ENCODE results near the gene PAM16. TPM values are rescaled to one million over a fixed set of nuclear protein-coding genes. Genes with fewer than 3 reads are reported as not detected.
"Not testable (repeated sequence)": the region's sequence is repeated elsewhere in the genome, so short reads cannot be mapped to it uniquely, and the experiment has no call there.

PAM16 gene
- total and polyA plus RNA-seq, 4 donors = 18.3 to 55.3 (median 38.4) TPM

DNA sequence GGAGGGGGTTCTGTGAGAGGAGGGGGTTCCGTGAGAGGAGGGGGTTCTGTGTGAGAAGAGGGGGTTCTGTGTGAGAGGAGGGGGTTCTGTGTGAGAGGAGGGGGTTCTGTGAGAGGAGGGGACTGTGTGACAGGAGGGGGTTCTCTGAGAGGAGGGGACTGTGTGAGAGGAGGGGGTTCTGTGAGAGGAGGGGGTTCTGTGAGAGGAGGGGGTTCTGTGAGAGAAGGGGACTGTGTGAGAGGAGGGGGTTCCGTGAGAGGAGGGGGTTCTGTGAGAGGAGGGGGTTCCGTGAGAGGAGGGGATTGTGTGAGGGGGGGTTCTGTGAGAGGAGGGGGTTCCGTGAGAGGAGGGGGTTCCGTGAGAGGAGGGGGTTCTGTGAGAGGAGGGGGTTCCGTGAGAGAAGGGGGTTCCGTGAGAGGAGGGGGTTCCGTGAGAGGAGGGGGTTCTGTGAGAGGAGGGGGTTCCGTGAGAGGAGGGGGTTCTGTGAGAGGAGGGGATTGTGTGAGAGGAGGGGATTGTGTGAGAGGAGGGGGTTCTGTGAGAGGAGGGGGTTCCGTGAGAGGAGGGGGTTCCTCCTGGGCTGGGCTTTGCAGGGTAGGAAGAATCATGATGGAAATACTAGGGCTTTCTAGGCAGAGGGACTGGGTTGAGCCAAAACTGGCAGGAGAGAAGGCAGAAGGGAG lies 6.7 kb downstream of the PAM16 start:
- not testable (repeated sequence) for H3K9me3 ChIP-seq (ENCODE audit: control insufficient read depth, insufficient read depth, low read length); DNase-seq (ENCODE audit: low read depth in 4 of 6, low spot score in 6 of 6); H3K4me3 ChIP-seq (ENCODE audit: low read depth, low read length); H3K27me3 ChIP-seq (ENCODE audit: control insufficient read depth, insufficient read depth, low read length)
- 61% methylated on average over 4 of the region's 10 CpGs for WGBS (ENCODE audit: insufficient coverage)
- Histone ChIP-seq H3K27ac (ENCODE audit: low read depth, low read length) (peak overlapping the region; percentile 40), H3K36me3 (ENCODE audit: control insufficient read depth, insufficient read depth, low read length) (peaks cover 45% of the 10 kb centered on the region), H3K4me1 (ENCODE audit: control insufficient read depth, insufficient read depth, low read length) (peaks cover 35% of the 10 kb centered on the region)

DNA sequence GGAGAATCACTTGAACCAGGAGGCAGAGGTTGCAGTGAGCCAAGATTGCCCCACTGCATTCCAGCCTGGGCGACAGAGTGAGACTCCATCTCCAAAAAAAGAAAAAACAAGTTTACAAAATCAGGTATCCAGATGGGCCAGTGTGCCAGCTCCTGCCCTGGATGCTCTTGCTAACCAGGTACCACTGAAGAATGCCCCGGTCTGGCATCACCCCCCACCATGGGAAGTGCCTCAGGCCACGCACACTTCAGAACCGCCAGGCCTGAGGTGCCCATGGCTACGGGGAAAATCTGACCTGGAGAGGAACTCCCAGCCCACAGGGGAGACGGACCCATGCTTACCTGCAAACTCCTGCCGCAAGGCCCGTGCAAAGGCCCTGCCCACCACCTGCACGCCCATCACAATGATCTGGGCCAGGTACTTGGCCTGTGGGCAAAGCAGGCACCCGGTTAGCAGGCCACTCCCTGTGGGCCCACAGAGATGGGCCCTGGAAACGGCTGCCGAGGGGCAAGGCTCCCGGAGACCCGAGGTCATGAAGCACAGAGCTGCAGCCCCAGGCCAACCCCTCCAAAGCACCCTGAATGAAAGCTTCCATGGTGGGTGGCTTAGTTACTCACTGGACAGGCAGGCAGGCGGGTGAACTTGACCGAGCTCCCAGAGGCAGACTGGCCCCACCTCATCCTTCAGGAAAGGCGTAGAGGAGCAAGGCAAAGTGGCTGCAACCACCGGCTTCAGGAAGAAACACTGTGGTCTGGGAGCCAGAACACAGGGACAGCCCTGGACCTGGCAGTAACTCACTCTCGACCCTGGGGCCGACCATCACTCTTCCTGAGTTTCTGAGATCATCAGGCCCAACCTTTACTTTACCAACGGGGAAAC lies 8.0 kb downstream of the PAM16 start:
- 90% methylated on average over 21 of the region's 21 CpGs for WGBS (ENCODE audit: insufficient coverage)
- Histone ChIP-seq H3K4me3 (ENCODE audit: low read depth, low read length) (no peak overlapping the region), H3K9me3 (ENCODE audit: control insufficient read depth, insufficient read depth, low read length) (peaks cover 1% of the 10 kb centered on the region), H3K27me3 (ENCODE audit: control insufficient read depth, insufficient read depth, low read length) (no peaks in the 10 kb centered on the region), H3K27ac (ENCODE audit: low read depth, low read length) (no peak overlapping the region), H3K36me3 (ENCODE audit: control insufficient read depth, insufficient read depth, low read length) (peaks cover 53% of the 10 kb centered on the region), H3K4me1 (ENCODE audit: control insufficient read depth, insufficient read depth, low read length) (peaks cover 43% of the 10 kb centered on the region)
- no peak for DNase-seq (ENCODE audit: low read depth in 4 of 6, low spot score in 6 of 6)

DNA sequence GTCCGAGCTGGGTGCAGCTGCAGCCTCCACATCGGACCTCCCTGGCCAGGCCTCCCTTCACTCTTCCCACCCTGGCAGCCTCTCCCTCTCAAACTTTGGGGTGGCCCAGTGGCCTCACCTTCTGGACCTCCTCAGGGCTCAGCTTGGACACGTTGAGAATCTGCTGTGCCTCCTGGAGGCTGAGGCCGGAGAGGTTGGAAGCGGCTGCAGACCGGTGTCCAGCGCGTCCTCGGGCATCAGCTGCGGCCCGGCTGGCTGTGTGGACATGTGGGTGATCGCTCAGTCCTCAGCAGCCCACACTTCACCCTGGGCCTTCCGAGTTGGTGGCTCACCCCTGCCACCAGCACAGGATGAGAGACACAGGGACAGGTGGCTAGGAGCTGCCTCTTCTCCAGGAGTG lies 9.9 kb downstream of the PAM16 start:
- Histone ChIP-seq H3K9me3 (ENCODE audit: control insufficient read depth, insufficient read depth, low read length) (peaks cover 1% of the 10 kb centered on the region), H3K27me3 (ENCODE audit: control insufficient read depth, insufficient read depth, low read length) (no peaks in the 10 kb centered on the region), H3K4me1 (ENCODE audit: control insufficient read depth, insufficient read depth, low read length) (peaks cover 43% of the 10 kb centered on the region), H3K27ac (ENCODE audit: low read depth, low read length) (no peak overlapping the region), H3K36me3 (ENCODE audit: control insufficient read depth, insufficient read depth, low read length) (peaks cover 63% of the 10 kb centered on the region), H3K4me3 (ENCODE audit: low read depth, low read length) (no peak overlapping the region)
- DNase-seq (ENCODE audit: low read depth in 4 of 6, low spot score in 6 of 6) = no peak
- 96% methylated on average over 10 of the region's 13 CpGs for WGBS (ENCODE audit: insufficient coverage)

DNA sequence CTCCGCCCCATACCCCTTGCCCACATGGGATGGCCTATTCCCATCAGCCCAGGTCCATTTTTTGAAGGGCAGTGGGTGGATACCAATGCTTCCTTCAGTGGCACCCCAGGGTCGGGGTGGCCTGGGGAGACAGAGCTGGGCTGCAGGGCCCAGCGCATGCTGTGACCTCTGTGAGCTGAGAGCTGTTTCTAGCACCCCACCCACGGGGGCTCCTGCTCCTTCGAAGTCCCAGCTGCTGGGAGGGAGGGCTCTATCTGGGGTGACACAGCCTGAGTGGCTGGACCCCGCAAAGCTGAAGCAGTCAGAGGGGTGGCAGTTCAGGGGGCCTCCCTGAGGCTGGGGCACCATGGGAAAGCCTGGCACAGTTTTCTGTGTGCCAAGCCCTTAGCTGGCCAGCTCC lies 10.7 kb downstream of the PAM16 start:
- no peak overlapping the region for H3K4me3 ChIP-seq (ENCODE audit: low read depth, low read length)
- 88% methylated on average over 6 of the region's 6 CpGs for WGBS (ENCODE audit: insufficient coverage)
- peaks cover 37% of the 10 kb centered on the region for H3K4me1 ChIP-seq (ENCODE audit: control insufficient read depth, insufficient read depth, low read length)
- peaks cover 1% of the 10 kb centered on the region for H3K9me3 ChIP-seq (ENCODE audit: control insufficient read depth, insufficient read depth, low read length)
- no peak overlapping the region for H3K27ac ChIP-seq (ENCODE audit: low read depth, low read length)
- H3K27me3 ChIP-seq (ENCODE audit: control insufficient read depth, insufficient read depth, low read length) = no peaks in the 10 kb centered on the region
- no peak for DNase-seq (ENCODE audit: low read depth in 4 of 6, low spot score in 6 of 6)
- H3K36me3 ChIP-seq (ENCODE audit: control insufficient read depth, insufficient read depth, low read length) = peaks cover 69% of the 10 kb centered on the region

DNA sequence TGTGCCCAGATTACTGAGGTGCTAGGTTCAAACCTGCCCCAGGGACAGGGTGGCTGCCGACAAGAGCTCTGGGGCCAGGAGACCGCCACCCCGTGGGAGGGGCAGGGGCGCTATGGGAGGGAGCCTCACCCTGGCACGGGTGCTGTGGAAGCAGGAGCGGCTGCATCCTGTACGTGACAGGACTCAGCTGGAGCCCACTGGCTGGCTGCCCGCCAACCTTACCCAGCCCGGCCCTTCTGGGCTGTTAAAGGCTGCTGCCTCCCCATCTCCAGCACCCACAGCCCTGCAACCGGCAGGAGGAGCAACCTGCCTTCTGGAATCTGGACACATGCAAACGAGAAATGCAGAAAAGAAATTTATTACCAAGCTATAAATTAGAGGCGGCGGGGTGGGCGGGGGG lies 11.2 kb downstream of the PAM16 start:
- DNase-seq (ENCODE audit: low read depth in 4 of 6, low spot score in 6 of 6) = peak in 2 of 6 donors; percentile 79 to 83
- Histone ChIP-seq H3K36me3 (ENCODE audit: control insufficient read depth, insufficient read depth, low read length) (peaks cover 71% of the 10 kb centered on the region), H3K27me3 (ENCODE audit: control insufficient read depth, insufficient read depth, low read length) (no peaks in the 10 kb centered on the region), H3K9me3 (ENCODE audit: control insufficient read depth, insufficient read depth, low read length) (peaks cover 1% of the 10 kb centered on the region), H3K27ac (ENCODE audit: low read depth, low read length) (peak overlapping the region; percentile 25), H3K4me3 (ENCODE audit: low read depth, low read length) (no peak overlapping the region), H3K4me1 (ENCODE audit: control insufficient read depth, insufficient read depth, low read length) (peaks cover 32% of the 10 kb centered on the region)
- WGBS (ENCODE audit: insufficient coverage) = 30% methylated on average over 12 of the region's 14 CpGs

DNA sequence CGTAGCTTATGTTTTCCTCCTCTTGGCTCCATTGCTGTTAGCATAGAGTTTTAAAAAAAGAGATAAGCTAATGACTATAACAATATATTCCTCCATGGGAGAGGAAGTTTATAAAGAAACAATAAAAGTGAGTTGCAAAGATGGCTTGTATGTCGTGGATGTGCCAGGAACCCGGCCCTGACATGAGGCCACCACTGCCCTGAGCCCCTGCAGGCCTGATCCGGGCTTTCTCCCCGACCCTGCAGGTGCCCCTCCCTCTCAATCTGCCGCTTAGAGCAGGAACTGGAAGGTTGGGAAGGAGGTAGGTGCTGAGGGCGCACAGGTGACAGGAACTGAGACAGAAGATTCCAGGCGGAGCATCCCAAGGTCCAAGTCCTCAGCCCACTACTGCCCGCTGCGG lies 11.7 kb downstream of the PAM16 start:
- Histone ChIP-seq H3K27ac (ENCODE audit: low read depth, low read length) (peak overlapping the region; percentile 25), H3K36me3 (ENCODE audit: control insufficient read depth, insufficient read depth, low read length) (peaks cover 75% of the 10 kb centered on the region)

DNA sequence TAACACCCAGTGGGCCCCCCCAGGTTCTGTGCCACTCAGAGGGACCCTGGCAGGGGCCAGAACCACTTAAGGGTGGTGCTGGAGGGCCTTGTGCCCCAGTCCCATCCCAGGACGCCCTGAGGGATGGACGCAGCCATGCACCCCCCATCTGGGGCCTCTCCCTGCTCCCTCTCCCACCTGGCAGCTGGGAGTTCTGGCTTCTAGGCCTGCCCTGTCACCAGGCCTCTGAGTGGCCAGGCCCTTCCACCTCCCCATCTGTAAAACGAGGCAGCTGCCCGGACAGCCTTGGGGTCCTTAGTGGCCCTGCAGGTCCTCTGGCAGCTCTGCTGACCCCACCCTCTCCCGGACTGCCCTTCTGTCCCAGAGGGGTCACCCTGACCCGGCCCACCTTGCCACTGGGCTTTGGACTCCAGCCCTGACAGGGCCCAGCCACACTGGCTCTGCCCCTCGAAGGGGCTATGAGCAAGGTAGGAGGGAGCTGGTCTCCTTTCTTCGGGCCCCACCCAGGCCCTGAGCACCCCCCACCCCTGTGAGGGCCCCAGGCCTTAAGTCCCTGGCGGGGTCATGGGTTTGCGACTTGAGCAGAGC lies 12.3 kb downstream of the PAM16 start:
- WGBS (ENCODE audit: insufficient coverage) = 86% methylated on average over 10 of the region's 10 CpGs
- peaks cover 77% of the 10 kb centered on the region for H3K36me3 ChIP-seq (ENCODE audit: control insufficient read depth, insufficient read depth, low read length)

More for the DNA sequence above, 11.7 kb downstream of the PAM16 start:
- DNase-seq (ENCODE audit: low read depth in 4 of 6, low spot score in 6 of 6) = no peak
- 81% methylated on average over 8 of the region's 10 CpGs for WGBS (ENCODE audit: insufficient coverage)
- Histone ChIP-seq H3K27me3 (ENCODE audit: control insufficient read depth, insufficient read depth, low read length) (no peaks in the 10 kb centered on the region), H3K9me3 (ENCODE audit: control insufficient read depth, insufficient read depth, low read length) (peaks cover 1% of the 10 kb centered on the region), H3K4me1 (ENCODE audit: control insufficient read depth, insufficient read depth, low read length) (peaks cover 28% of the 10 kb centered on the region), H3K4me3 (ENCODE audit: low read depth, low read length) (no peak overlapping the region)

DNA sequence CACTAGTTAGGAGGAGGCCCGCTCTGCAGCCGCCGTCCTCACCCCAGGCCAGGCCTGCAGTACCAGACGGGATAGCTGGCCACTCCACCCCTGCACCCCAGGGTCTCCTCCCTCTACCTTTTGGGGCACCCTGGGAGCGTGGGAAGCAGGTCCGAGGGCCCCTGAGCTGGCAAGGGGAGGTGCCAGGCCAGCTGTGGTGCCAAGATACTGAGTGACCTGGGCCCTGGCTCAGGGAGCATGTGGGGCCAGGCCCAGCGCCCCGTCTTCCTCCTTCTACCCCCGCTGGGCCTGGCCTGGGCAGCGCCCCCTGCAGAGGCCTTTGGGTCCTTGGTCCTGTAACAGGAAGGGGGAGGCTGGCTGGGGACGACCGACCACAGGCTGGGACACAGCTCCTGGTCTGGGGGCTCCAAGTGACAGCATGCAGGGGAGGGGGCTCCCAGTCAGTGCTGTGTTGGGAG lies 13.0 kb downstream of the PAM16 start:
- H3K4me3 ChIP-seq (ENCODE audit: low read depth, low read length) = no peak overlapping the region
- 78% methylated on average over 8 of the region's 12 CpGs for WGBS (ENCODE audit: insufficient coverage)
- H3K36me3 ChIP-seq (ENCODE audit: control insufficient read depth, insufficient read depth, low read length) = peaks cover 81% of the 10 kb centered on the region
- no peak overlapping the region for H3K27ac ChIP-seq (ENCODE audit: low read depth, low read length)
- no peaks in the 10 kb centered on the region for H3K9me3 ChIP-seq (ENCODE audit: control insufficient read depth, insufficient read depth, low read length)
- DNase-seq (ENCODE audit: low read depth in 4 of 6, low spot score in 6 of 6) = no peak
- no peaks in the 10 kb centered on the region for H3K27me3 ChIP-seq (ENCODE audit: control insufficient read depth, insufficient read depth, low read length)
- H3K4me1 ChIP-seq (ENCODE audit: control insufficient read depth, insufficient read depth, low read length) = peaks cover 28% of the 10 kb centered on the region

More for the DNA sequence above, 12.3 kb downstream of the PAM16 start:
- no peaks in the 10 kb centered on the region for H3K27me3 ChIP-seq (ENCODE audit: control insufficient read depth, insufficient read depth, low read length)
- no peak overlapping the region for H3K27ac ChIP-seq (ENCODE audit: low read depth, low read length)
- no peak for DNase-seq (ENCODE audit: low read depth in 4 of 6, low spot score in 6 of 6)
- H3K4me3 ChIP-seq (ENCODE audit: low read depth, low read length) = no peak overlapping the region
- H3K9me3 ChIP-seq (ENCODE audit: control insufficient read depth, insufficient read depth, low read length) = no peaks in the 10 kb centered on the region
- H3K4me1 ChIP-seq (ENCODE audit: control insufficient read depth, insufficient read depth, low read length) = peaks cover 28% of the 10 kb centered on the region

DNA sequence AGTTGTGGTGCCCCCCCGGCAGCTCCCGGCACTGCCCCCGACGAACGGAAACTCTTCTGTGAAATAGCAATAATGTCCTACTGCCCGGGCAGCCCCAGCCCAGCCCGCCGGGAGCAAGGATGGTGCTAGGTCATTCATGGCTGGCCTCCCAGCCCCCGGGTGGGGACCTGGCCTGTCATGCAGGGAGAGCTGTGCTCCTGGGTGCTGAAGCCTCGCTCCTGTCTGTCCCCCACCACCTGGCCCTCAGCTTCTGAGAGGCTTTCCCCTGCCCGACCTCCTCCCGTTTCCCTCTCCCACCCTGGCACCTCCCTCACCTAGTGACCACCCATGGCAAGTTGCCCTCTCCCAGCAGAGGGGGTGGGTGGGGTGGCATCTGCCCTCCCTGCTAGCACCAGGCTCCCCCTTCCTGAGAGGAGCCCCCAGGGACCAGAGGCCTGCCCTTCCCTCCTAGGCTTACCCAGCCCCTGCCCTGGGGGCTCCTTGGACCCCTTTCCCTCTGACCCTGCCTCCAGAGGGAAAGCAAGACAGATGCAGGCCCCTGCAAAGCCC lies 13.5 kb downstream of the PAM16 start:
- WGBS (ENCODE audit: insufficient coverage) = 81% methylated on average over 11 of the region's 12 CpGs
- H3K9me3 ChIP-seq (ENCODE audit: control insufficient read depth, insufficient read depth, low read length) = no peaks in the 10 kb centered on the region
- peaks cover 83% of the 10 kb centered on the region for H3K36me3 ChIP-seq (ENCODE audit: control insufficient read depth, insufficient read depth, low read length)
- H3K27me3 ChIP-seq (ENCODE audit: control insufficient read depth, insufficient read depth, low read length) = no peaks in the 10 kb centered on the region
- no peak overlapping the region for H3K4me3 ChIP-seq (ENCODE audit: low read depth, low read length)
- peaks cover 27% of the 10 kb centered on the region for H3K4me1 ChIP-seq (ENCODE audit: control insufficient read depth, insufficient read depth, low read length)
- no peak for DNase-seq (ENCODE audit: low read depth in 4 of 6, low spot score in 6 of 6)
- no peak overlapping the region for H3K27ac ChIP-seq (ENCODE audit: low read depth, low read length)
